ENCODE data around the gene MAP7D1.
"Not testable (repeated sequence)": the region's sequence is repeated elsewhere in the genome, so short reads cannot be mapped to it uniquely, and the experiment has no call there.

- not testable (repeated sequence) for TF ChIP-seq POLR2A (IDR thresholded peaks at IDR 0.05); CTCF (IDR thresholded peaks at IDR 0.05 in 4 of 5, conservative IDR thresholded peaks at IDR 0.05 in 1 of 5)
These were observed 65.9 kb downstream of the MAP7D1 start for GRCh38 chr1:36221901-36222300.
